ENCODE measurements around the gene GMDS.

The GMDS gene

DNA sequence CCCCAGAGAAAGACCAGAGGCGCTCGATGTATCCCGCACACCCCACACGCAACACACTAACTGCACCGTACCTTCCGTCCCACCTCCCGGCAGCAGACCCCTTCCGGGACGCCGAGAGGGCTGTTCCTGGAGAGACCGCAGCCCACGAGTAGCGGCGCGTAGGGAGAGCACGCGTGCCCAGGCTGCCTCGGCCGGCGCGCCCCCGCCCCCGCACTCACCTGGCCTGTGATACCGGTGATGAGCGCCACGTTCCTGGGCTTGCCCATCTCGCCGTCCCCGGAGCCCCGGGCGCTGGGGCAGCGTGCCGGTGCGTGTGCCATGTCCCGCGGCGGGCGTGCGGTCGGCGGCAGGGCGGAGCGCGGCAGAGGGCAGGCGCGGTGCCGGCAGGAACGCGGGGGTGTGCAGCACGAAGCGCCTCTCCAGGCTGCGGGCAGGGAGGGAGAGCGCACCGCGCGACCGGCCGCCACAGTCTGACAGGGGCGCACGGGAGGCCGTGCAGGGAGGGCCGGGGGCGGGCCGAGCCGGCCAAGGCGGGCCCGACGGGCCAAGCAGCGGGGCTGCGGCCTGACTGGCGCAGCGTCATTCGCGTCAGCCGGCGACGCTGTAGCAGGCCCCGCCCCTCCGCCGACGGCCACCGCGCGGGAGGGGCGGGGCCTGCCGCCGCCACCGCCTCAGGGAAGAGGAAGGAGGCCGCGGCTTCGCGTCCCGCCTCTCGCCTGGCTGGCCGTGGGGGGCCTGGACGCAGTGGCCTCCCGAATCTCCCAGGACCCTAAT is at the start of gene GMDS:
TSS of gene GMDS (minus strand) at position 503 of the 774 bp plus-strand sequence.
- peak; percentile 100 for DNase-seq (ENCODE audit: low spot score)

DNA sequence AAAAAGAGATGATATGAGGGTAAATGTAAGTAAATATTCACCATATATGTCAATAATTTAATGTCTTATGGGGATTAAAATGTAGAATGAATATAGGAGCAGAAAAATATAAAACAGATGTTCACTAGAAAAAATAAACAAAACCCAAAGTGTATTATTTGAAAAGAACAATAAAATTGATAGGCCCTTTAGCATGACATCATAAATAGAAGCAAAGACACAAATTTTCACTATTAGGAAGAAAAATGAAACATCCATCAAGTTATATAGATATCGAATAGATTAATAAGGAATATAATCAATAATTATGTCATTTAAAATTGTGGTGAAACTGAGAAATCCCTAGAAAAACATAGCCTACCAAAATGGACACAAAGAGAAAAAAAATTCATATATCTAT is 40.1 kb upstream of the GMDS start:
- no peak for DNase-seq (ENCODE audit: low spot score)

DNA sequence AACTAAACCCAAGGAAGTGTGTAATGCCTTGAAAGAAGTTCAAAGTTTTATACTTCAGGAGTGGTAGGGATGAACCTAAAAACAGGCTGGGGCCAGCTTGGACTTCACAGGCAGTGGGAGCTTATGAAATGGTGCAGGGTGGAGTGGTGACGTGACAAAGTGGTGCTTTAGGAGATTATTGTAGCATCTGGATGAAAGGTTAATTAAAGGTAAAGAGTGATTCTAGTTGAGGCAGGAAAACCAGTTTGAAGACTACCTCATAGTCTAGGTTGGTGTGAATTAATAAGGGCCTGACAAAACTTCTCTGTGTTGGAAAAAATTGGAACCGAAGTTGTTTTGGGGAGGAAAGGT is 30.5 kb upstream of the GMDS start:
- DNase-seq (ENCODE audit: low spot score) = no peak

DNA sequence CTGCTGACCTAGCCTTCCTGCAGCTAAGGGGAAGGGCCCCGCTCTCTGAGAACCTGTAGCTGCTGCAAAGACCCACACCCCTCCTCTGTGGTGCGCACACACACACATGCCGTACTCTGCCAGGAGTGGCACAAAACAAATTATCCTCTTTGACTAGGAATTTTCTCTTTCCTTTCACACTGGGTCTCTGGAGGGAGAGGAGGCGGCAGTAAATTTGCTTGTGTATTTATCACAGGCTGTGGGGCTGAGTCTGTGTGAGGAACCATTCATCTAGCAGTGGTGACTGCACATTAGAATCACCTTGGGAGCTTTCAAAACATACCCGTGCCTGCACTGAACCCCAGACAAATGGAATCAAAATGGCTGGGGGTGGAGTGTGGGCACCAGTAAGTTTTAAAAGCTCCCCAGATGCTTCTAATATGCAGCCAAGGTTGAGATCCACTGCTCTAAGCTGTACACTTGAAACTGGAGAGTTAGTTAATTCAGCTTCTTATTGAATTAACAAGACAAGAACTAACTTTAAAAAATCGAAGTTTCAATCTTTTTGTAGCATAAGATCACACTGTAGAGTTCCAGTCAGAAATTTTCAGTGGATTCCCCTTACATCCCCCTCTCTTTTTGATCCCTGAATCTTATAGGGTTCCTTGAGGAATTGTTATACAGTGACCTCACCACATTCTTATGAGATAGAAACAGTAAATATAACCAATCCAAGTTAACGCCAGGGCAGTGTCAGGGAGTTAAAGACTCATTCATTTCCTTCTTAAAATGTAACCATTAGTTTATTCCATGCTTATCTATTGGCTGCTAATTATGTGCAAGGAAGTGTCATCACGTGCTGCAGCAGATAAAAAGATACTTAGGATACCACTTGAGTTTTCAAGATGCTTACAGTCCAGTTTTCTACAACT is 29.8 kb upstream of the GMDS start:
- DNase-seq (ENCODE audit: low spot score) = no peak

DNA sequence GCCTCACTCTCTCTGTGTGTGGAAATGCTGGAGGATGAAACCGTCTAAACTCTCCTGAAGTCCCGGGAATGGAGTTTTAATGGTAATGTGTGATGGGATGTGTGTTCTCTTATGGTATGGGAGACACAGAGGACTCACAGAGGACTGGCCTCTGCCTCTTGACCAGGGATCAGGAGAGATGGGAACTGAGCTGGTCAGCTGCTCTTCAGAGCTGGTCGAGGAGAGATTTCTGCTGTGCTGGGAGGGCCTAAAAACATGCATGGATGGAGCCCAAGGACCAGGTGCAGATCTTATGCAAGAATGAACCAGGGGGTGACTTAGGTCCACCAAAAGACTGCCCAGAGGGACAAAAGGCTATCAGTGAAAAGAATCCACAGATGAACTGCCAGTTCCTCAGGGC is 27.3 kb upstream of the GMDS start:
- DNase-seq (ENCODE audit: low spot score) = no peak

DNA sequence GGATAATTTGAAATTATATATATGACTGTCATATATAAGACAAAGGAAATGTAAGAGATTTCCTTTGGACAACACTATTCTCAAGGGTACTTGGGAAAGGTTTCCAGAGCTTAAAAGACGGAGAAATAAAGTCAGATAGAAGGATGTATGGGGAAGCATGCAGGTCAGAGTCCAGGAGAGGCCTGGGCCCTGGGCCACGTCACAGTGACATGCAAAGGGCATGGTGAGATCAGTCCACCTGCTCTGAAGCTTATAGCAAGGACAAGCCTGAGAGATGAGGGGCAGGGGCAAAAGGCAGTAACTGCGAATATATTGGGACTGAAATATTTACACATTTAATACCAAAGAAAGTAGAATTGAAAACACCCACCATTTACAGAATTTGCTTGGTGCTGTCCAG is 24.6 kb upstream of the GMDS start:
- no peak for DNase-seq (ENCODE audit: low spot score)

DNA sequence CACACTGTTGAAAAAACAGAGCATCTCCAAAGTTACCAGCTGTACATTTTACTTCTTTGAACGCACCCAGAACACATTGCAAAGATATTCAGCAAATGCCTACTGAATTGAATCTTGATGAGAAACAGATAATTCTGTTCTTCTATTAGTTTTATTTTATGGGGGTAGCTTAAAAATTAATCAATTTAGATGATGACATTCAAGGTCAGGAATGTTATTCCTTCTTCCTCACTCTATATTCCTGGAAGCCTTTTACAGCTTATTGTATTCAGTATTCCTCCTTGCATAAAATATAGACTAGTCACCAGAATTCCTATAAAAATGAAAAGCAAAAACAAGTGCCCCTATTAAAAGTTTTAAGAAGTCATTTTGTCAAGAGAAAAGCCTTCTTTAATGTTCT is 21.4 kb upstream of the GMDS start:
- DNase-seq (ENCODE audit: low spot score) = no peak

DNA sequence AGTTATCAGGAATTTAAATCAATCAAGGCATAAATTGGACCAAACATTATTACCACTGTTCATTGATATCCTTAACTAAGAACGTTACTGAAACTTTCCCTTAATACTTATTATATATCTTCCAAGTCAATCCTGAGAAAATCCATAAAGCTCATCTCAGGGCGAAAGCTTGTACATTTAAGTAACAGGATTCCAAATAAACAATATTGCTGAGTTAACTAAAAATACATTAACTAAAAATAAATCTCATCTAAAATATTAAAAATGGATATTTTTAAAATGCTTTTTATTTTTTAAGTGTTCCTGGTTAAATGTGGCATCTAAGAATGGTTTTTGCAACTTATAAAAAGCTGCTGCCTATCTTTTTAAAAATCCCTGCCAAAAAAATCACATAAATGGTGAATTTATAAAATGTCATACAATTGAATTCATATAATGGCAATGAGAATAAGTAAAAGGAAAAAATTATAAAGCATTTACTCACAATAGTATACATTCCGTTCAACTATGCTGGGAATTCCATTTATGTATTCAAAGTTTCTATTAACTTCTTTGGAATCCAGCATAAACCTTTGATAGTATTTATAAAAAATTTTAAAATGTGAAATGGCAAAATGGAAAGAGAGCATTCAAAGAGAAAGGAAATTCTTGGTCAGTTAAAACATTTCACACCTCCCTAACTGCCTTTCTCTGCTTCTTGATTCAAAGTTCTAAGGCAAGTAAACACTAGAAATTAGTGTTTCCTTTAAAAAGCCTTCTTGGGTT is 20.8 kb upstream of the GMDS start:
- DNase-seq (ENCODE audit: low spot score) = no peak

DNA sequence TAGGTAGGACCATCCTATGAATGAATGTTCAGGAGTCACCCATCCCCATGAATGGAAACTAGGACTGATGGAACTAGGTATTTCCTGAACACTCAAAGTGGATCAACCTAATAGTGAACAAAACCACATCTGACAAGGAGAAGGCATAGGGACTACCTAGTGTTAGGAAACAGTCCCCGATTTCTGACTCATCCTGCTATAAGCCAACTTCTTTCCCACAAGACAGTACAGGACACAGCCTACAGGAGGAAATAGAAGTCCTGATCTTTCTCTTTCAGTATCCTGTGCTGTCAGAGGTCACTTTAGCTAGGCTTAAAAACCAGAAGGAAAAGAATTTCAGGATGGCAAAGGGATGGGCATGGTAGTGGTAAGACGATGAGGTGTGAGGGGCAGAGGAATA is 19.5 kb upstream of the GMDS start:
- no peak for DNase-seq (ENCODE audit: low spot score)

DNA sequence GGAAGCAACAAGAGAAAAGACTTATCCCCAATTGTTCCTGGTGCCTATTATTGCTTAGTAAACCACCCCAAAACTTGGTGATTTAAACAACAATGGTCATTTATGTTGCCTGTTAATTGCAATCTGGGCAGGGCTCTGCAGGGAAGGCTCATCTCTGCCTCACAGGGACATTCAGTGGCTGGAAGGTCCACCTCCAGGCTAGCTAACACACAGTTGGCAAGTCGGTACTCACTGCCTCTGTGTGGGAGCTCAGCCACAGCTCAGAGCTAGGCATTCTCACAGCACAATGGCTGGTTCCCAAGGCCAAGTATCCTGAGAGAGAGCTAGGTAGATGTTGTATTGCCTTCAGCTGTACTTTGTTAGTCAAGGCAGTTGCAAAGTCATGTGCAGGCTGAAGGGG is 18.5 kb upstream of the GMDS start:
- no peak for DNase-seq (ENCODE audit: low spot score)

DNA sequence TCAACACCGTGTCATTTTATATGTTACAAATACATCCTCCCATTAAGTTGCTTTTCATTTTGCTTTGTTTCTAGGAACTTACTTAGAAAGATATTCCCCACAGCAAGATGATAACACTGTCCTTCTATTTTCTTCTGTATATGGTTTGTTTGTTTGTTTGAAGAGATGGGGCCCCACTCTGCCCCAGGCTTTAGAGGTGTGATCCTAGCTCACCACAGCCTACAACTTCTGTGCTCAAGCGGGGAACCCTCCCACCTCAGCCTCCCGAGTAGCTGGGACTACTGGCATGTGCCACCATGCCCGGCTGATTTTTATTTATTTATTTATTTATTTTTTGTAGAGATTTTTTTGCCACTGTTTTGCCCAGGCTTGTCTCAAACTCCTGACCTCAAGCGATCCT is 14.2 kb upstream of the GMDS start:
- DNase-seq (ENCODE audit: low spot score) = no peak

DNA sequence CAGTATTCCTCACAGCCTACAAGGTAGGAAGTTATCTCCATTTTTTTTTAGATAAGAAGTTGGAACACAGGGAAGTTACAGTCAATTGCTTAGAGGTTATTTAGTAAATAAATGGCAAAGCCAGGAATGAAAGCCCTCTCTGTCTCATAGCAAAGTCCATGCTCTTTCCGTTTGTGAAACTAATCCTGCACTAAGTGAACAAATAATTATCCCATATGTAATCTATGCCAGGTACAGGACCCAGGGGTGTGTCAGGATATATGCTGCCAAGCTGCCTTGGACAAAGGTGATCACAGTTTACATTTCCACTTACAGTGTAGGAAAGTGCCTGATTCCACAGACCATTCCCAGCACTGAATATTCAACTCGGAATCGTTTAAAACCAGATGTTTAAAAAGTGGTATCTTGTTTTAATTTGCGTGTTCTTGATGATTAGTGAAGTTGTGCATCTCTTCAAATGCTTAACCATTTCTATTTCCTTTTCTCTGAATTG is 13.6 kb upstream of the GMDS start:
- DNase-seq (ENCODE audit: low spot score) = no peak

DNA sequence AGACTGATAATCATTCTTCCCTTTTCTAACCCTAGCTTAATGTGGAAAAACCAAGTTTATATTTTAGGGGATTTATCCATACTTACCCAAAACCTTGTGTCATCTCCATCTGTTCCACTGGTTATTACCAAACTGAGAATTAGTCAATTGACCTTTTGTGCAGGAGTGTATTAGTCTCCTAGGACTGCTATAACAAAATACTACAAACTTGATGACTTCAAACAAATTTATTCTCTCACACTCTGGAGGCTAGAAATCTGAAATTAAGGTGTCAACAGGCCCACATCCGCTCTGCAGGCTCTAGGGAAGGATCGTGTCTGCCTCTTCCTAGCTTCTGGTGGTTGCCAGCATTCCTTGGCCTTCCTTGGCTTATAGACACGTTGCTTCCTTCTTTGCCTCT is 12.7 kb upstream of the GMDS start:
- DNase-seq (ENCODE audit: low spot score) = no peak

DNA sequence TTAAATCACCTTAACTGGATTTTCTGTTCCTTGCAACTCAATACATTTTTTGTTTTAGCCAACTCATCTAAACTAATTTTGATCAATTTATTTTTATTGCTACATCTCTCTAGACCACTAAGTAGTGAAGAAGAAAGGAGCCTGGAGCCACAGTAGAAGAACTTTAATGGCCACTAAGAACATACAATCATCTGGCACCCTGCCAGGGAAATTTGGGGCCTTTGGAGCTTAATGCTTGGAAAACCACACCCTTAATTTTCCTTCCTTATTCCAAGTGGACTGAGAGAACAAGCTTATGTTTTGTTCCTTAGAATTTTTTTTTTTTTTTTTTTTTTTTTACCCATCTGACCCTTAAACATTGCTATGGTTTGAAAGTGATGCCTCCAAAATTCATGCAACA is 12.0 kb upstream of the GMDS start:
- no peak for DNase-seq (ENCODE audit: low spot score)

DNA sequence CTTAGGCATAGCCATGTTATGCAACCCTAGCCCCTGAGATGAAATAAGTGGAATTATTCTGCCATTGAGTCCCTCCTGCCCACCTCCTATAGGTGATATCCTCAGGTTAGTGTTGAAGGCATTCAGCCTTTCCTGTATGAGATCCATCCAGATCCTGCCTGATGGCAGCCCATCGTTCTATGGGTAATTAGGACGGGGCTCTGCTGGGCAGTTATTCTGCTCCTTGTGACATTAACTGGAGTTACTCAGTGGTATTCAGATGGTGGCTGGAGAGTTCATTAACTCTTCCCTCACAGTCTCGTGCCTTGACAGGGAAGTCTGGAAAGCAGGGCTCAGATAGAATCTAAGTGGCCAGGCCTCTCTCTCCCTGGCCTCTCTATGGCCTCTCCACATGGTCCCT is 9.3 kb upstream of the GMDS start:
- no peak for DNase-seq (ENCODE audit: low spot score)

DNA sequence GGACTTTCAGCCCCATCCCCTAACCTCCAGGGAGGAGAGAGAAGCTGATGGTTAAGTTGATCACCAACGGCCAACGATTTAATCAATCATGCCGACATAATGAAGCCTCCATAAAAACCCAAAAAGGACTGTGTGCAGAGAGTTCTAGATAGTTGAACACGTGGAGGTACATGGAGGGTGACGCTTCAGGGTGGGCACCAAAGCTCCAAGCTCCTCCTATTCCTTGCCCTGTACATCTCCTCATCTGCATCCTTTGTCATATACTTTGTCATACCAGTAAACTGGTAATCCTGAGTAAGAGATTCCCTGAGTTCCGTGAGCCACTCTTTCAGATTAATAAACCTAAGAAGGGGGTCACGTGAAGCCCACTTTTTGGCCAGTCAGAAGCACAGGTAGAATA is 3.7 kb upstream of the GMDS start:
- DNase-seq (ENCODE audit: low spot score) = no peak

DNA sequence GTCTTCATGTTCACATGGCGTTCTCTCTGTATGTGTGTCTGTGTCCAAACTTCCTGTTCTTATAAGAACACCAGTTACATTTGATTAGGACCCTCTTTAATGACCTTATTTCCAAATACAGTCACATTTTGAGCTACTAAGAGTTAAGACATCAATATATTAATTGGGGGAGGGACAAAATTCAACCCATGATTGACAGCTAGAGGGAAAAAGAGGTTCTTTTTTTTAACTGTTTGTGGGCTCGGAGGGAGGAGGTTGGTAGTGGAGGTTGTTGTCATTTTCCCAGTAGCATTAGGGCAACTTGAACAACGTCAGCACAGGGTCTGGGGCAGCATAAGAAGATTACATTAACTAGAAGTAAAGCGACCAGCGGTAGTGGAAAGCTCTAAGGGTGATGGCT is 2.3 kb upstream of the GMDS start:
- DNase-seq (ENCODE audit: low spot score) = no peak

DNA sequence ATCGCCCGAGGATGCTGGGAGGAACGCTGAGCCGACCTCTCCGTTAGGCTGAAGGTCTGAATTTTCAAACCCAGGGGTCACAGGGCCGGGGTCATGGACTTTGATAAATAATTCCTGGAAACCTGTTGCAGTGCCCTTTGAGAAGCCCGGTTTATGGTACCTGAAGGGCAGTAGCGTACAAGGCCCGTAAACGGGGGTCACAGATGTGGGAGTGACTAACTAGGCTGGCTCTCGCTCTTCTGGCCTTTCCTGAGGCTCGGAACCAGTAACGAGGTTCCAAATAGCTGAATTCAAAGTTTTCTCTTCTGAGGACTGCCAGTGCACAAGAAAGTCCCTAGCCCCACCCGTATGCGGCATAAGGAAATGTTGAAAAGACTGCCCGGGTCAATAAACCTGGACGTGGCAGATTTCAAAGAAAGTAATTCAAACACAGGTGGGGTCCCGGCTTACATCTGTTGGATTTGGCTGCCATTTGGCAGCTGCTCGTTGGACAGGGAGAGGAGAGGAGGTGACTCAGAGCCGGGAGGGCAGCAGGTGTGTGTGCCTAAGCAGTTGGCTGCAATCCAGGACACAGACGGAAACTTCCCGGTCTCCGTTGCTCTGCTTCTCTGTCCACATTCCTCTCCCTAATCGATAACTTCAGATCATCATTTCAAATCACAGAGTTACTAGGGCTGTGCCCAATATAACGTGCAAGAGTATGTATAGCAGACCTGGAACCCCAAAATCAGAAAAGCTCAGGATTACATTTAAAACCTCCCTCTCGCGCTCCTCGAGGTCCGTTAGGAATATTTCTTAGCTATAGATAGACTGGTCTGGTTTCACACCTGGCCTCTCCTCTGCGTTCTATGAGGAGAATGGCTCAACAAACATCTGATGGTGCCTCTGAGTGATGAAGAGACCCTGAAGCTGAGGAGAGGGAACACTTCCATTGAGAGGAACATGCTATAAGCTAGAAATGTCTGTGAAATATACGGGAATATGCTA is 765 bp upstream of the GMDS start:
- peak; percentile 47 for DNase-seq (ENCODE audit: low spot score)

DNA sequence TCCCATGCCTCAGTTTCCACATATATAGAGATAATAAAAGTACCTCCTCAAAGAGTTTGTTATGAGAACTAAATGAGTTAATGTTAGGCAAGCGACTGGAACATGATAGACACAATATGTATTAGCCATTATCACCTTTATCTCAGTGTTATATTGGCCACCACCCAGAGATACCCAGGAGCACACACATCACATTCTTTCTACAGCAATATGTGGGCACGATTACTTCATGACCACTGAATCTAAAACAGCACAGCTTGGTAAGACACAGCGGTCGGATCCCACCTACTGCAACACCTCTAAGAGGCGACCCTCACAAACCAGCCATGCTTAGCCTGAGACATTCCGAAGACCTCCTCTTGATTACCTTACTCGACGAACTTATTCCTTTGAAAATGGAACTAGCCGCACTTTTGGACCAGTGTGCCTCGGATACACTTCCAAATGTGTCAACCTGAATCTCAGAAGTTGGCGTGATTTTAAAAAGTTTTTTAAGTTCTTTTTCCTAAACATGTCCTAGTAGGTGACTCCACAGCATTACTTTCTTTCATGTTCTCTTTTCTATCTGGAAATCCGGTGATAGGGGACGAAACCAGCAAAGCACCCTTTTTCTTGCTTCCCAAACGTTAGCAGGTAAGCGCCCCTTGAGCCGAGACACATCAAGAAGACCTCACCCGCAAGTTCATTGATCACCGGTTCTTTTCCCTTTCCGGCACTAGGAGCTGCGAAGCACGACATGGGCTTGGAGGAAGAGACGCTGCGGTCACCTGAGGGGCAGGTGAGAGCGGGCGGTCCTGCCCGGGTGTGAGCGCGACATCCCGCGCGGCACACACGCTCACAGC is 923 bp downstream of the GMDS start:
- no peak for DNase-seq (ENCODE audit: low spot score)

DNA sequence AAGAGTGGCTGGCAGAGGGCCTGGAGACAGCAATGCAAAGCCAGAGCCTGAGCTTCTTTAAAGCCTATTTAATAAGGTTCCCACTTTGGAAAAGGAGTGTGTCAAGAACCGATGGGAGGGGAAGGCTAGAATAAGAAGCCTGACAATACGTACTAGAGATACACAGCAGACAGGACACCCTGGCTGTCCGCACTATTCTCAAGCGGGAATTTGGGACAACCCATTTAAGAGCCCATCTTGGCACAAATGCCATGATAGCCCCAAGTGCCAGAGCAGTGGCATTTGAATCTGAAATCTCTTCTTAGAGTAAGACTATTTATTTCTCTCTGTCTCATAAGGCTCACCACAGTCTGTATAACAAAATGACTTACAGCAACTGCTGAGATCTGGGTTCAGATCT is 3.1 kb downstream of the GMDS start:
- DNase-seq (ENCODE audit: low spot score) = peak; percentile 42

Data from D341Med (cell line).